Coronary artery (tissue), 2 donors: ENCODE data around the gene MAGEA2.
A peak's percentile ranks its signal among the peaks of the same experiment; 100 is the strongest.
"Not testable (repeated sequence)": the region's sequence is repeated elsewhere in the genome, so short reads cannot be mapped to it uniquely, and the experiment has no call there.

ENCODE experiments used
- DNase-seq: peaks from one replicate; pipeline ENCODE4 v3.0.0-alpha.2; 2017; ENCODE audit warnings: low spot score
- H3K27ac ChIP-seq, 2 donors: fragments of 200-600 bp; sonication (generic); one replicate each; pipeline ENCODE4 v1.5.1; 2016 to 2019
- H3K4me3 ChIP-seq: fragments of 200-600 bp; sonication (generic); 2 replicates; pipeline ENCODE4 v1.5.1; 2016; ENCODE audit warnings: mild to moderate bottlenecking, moderate library complexity
- CTCF ChIP-seq: fragments of 200-600 bp; sonication (generic); IDR thresholded peaks from one replicate; pipeline ENCODE4 v1.5.1; 2019; ENCODE audit warnings: antibody characterized with exemption

MAGEA2 gene

DNA sequence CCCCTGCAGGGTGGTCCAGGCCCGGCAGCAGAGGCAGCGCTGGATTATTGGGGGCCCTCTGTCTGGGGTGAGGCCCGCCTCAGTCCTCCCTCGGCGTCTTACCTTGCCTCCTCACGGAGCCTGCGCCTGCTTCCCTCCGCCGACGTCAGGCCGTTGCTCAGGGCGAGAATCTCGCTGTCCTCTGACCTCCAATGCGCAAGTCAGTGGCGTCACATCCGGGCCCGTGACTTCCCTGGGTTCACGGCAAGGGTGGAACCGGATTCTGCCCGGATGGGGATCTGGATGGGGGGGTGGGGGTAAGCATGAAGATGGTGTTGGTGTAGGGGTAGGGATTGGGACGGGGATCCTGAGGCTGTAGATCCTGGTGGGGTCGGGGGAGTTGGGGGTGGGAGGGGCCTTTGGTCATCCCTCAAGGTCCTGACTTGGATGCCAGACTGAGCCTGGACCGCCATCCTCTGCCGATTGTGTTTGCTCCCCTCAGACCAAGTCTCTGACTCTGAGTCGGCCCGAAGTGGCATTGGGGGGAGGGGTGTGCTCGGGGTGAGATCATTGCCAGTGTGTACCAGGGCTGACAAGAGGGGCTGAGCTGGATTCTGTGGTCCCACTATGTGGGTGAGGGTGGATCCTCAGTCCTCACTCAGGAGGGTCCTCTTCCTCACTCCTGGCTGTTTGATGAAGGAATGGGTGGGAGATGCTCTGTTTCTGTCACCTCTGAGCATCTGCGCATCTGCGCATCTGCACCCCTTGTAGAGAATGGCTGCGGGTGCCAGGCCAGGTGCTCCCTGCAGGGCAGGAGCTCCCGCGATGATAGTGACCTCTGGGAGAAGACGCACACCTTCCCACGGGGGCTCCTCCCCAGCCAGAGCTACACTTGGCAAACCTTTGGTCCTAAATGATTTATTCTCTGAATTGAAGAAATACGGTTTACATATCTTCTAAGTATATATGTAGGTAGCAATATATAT, at the start of gene MAGEA2:
TSS of gene MAGEA2 (minus strand) at position 157 of the 965 bp plus-strand sequence. CDS start 2,479 bp downstream, outside the sequence.
- H3K4me3 ChIP-seq, DNase-seq, H3K27ac ChIP-seq: not testable (repeated sequence)

DNA sequence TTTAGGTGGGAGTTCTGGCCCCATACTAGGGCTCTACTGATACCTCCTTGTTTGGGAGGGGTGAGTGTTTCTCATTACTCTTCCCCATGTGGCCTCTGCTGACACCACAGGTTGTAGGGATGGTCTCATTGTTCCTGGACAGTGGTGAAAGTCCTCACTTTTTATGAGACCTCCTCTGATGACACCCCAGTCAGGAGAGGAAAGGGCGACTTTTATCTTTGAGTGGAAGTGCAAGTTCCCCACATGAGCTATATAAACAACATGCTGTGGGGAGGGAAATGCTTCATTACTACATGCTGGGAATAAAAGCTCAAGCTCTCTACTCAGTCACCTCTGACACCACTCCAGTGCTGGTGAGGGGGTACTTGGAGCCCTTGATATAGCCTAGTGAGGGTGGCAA, 45.3 kb upstream of the MAGEA2 start:
- TF ChIP-seq CTCF = no peak
- Histone ChIP-seq H3K4me3 (no peak overlapping the region), H3K27ac (no peak overlapping the region)
- DNase-seq = no peak

GRCh38 chrX:152787062-152787461, 33.4 kb upstream of the MAGEA2 start:
- DNase-seq, H3K27ac ChIP-seq, H3K4me3 ChIP-seq: not testable (repeated sequence)

GRCh38 chrX:152769549-152770289, 16.1 kb upstream of the MAGEA2 start, which contains the start of gene MAGEA6:
MAGEA6 (minus strand) TSS chrX:152769689; CDS start chrX:152767650, 2,039 bp downstream.
- not testable (repeated sequence) for H3K4me3 ChIP-seq, H3K27ac ChIP-seq, DNase-seq

DNA sequence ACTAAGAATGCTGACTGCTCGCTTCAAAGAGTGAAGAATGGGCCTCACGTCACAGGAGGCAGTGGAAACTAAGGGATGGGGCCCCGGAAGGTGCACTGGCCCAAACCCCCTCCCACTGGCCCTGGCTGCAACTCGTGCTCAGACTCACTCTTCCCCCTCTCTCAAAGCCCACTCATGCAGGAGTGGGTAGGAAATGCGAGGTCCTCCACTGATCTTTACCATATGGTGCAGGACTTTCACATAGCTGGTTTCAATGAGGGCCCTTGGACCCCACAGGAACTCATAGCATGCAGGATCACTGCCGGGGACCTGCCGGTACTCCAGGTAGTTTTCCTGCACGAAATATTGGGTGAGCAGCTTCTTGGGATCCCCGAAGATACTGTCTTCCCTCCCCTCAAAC, 12.9 kb upstream of the MAGEA2 start:
- DNase-seq, H3K27ac ChIP-seq, H3K4me3 ChIP-seq: not testable (repeated sequence)

DNA sequence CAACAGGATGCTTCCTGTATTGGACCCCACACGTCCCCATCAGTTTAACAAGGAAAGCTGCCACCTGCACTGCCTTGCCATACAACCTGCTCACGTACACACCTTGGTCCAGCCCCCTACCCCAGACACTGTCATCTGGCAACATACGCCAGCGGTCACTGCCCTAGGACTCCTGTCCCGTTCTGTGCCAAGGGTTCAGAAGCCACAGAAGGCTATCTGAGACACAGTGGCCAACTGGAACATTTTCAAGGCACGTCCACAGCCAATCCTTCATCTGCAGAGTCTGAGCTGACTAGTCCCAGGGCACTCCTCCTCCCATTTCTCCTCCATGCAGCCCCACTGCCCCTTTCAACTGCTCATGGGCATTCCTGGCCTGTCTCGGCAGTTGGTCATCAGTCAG, 7.9 kb upstream of the MAGEA2 start:
- H3K27ac ChIP-seq, H3K4me3 ChIP-seq, DNase-seq: not testable (repeated sequence)

- not testable (repeated sequence) for H3K4me3 ChIP-seq, DNase-seq, H3K27ac ChIP-seq
These were observed 5.9 kb upstream of the MAGEA2 start for GRCh38 chrX:152759544-152759943.

DNA sequence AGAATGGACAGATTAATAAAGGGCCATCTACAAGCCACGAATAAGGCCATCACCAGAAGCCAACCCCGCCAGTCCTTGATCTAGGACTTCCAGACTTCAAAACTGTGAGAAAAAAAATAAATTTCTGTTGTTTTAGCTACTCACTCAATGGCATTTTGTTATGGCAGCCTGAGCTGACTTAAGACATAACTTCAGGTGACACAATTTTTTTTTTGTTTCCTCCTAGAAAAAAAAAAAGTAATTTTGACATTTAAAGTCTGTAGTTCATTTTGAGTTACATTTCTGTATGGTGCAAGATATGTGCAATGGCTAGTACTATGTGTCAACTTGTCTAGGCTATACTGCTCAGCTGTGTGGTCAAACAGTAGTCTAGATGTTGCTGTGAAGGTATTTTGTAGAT, 5.3 kb upstream of the MAGEA2 start, which contains the start of gene CSAG3:
TSS of gene CSAG3 (plus strand) at position 301 of the 400 bp plus-strand sequence.
- DNase-seq, H3K27ac ChIP-seq, H3K4me3 ChIP-seq: not testable (repeated sequence)

DNA sequence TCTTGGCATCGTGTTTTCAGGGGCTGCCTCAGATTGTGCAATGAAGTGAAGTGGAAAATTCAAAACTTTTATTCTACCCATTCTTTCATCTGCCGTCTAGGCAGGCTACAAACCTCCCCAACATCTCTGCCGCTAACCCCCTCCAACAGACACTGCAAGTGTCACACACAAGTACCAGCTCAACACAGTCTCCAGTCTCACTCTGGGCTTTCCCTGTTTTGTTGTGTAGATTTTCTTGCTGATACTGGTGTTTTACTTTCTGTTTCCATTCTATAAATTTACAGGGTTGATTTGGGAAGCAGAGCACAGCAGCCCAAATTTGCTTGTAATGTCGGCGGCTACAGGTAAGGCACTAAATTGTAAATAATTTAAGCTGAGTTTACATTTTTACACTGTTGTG, 1.2 kb upstream of the MAGEA2 start:
- not testable (repeated sequence) for DNase-seq, H3K27ac ChIP-seq, H3K4me3 ChIP-seq

- Histone ChIP-seq H3K4me3 (no peak overlapping the region), H3K27ac (no peak overlapping the region)
- DNase-seq = no peak
- no peak for TF ChIP-seq CTCF
These were observed 15.1 kb downstream of the MAGEA2 start for GRCh38 chrX:152738560-152738959.

GRCh38 chrX:152736528-152736927, 17.1 kb downstream of the MAGEA2 start:
- peak; percentile 43 for DNase-seq
- H3K27ac ChIP-seq, H3K4me3 ChIP-seq: not testable (repeated sequence)
